ENCODE data around the gene VWF.

DNA sequence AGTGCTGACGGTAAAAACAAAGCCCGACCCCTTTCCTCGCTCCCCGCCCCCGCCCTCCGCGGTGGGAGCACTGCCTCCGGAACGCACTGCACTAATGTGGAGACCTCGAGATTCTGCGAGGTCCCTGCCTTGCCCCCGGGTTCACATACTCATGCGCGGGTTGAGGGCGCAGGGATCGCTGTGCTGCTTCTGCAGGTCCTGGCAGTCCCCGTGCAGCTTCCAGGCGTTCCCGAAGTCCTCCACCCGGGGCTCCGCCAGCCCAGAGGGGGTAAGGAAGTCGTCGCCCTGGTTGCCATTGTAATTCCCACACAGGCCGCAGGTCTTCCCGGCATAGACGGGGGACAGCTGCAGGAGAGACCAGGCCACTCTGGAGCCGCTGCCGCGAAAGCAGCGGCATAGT is 66.8 kb downstream of the VWF start:
- TF ChIP-seq, protein P1, sequence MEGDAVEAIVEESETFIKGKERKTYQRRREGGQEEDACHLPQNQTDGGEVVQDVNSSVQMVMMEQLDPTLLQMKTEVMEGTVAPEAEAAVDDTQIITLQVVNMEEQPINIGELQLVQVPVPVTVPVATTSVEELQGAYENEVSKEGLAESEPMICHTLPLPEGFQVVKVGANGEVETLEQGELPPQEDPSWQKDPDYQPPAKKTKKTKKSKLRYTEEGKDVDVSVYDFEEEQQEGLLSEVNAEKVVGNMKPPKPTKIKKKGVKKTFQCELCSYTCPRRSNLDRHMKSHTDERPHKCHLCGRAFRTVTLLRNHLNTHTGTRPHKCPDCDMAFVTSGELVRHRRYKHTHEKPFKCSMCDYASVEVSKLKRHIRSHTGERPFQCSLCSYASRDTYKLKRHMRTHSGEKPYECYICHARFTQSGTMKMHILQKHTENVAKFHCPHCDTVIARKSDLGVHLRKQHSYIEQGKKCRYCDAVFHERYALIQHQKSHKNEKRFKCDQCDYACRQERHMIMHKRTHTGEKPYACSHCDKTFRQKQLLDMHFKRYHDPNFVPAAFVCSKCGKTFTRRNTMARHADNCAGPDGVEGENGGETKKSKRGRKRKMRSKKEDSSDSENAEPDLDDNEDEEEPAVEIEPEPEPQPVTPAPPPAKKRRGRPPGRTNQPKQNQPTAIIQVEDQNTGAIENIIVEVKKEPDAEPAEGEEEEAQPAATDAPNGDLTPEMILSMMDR (IDR thresholded peaks at IDR 0.05) = no peak
- TF ChIP-seq POLR2A (IDR thresholded peaks at IDR 0.05) (no peak), POLR2AphosphoS5 (IDR thresholded peaks at IDR 0.05) (no peak), EP300 (IDR thresholded peaks at IDR 0.05) (no peak)

All from sigmoid colon (tissue), 4 donors.